ENCODE results near the gene PCSK6.

Gene PCSK6

DNA sequence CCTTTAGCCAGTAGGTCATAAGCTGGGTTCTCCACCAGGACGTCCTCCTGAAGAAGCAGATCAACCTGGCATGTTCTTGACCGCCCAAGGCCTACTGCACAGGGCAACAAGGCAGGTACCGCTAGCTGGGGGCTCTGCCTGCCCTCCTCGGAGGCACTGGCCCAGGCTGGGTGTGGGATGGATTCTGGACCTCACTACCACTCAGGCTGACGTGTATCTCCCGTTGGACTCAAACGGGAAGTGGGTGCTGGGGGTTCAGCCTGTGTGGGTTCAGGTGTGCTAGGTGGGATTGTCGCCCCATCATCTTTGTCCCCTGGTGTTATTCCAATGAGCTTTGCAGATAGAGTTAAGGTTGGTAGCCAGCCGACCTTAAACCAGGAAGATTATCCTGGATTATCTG, 99.4 kb downstream of the PCSK6 start:
- Histone ChIP-seq H3K27ac (ENCODE audit: low read length) (no peak overlapping the region), H4K20me1 (ENCODE audit: insufficient read depth, low read length) (no peaks in the 10 kb centered on the region), H3K36me3 (replicated peaks; ENCODE audit: insufficient read depth, low read length) (no peaks in the 10 kb centered on the region; the same call in 1 of the 2 replicates), H3K4me2 (ENCODE audit: low read depth, low read length) (no peak overlapping the region), H3K9me3 (replicated peaks; ENCODE audit: insufficient read depth, low read length) (no peaks in the 10 kb centered on the region), H3K4me3 (ENCODE audit: low read length) (no peak overlapping the region), H3K27me3 (replicated peaks; ENCODE audit: insufficient read depth, low read length) (no peaks in the 10 kb centered on the region), H3K79me2 (ENCODE audit: low read length) (no peaks in the 10 kb centered on the region), H3K9me2 (replicated peaks; ENCODE audit: insufficient read depth, low read length) (no peaks in the 10 kb centered on the region), H3F3A (ENCODE audit: insufficient read depth, low read length) (no peaks in the 10 kb centered on the region), H2AFZ (ENCODE audit: low read length) (no peak overlapping the region), H3K4me1 (ENCODE audit: low read length) (peaks cover 16% of the 10 kb centered on the region), H3K9ac (ENCODE audit: low read length) (no peak overlapping the region)
- TF ChIP-seq EZH2phosphoT487 (IDR thresholded peaks at IDR 0.05; ENCODE audit: low read length) (no peak), EZH2 (optimal IDR thresholded peaks at IDR 0.05; ENCODE audit: low read depth, low read length) (no peak)
- TF ChIP-seq, protein P1, sequence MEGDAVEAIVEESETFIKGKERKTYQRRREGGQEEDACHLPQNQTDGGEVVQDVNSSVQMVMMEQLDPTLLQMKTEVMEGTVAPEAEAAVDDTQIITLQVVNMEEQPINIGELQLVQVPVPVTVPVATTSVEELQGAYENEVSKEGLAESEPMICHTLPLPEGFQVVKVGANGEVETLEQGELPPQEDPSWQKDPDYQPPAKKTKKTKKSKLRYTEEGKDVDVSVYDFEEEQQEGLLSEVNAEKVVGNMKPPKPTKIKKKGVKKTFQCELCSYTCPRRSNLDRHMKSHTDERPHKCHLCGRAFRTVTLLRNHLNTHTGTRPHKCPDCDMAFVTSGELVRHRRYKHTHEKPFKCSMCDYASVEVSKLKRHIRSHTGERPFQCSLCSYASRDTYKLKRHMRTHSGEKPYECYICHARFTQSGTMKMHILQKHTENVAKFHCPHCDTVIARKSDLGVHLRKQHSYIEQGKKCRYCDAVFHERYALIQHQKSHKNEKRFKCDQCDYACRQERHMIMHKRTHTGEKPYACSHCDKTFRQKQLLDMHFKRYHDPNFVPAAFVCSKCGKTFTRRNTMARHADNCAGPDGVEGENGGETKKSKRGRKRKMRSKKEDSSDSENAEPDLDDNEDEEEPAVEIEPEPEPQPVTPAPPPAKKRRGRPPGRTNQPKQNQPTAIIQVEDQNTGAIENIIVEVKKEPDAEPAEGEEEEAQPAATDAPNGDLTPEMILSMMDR (IDR thresholded peaks at IDR 0.05; ENCODE audit: low read length), result no peak
- no peak for DNase-seq

DNA sequence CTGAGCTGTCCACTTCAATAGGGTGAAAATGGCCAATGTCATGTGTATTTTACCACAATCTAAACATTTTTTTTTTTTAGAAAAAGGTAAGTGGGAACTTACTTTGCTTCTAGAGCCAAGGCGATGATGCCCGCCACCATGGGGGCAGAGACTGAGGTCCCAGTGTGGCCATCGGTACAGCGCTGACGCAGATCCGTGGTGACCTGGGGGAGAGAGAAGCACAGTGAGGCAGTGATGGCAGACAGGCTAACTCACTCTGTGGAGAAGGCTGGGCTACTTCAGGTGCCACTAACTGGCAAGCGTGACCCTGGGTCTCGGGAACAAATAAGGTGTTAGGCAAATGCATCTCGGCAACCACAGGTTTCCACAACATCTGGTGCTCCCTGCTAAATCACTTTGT, 100.1 kb downstream of the PCSK6 start:
- no peak overlapping the region for H3K4me2 ChIP-seq (ENCODE audit: low read depth, low read length)
- peaks cover 16% of the 10 kb centered on the region for H3K4me1 ChIP-seq (ENCODE audit: low read length)

GRCh38 chr15:101388046-101388445, 101.5 kb downstream of the PCSK6 start:
- DNase-seq, result no peak
- Histone ChIP-seq H3K79me2 (ENCODE audit: low read length) (no peaks in the 10 kb centered on the region), H3K9me3 (replicated peaks; ENCODE audit: insufficient read depth, low read length) (no peaks in the 10 kb centered on the region), H3K36me3 (replicated peaks; ENCODE audit: insufficient read depth, low read length) (no peaks in the 10 kb centered on the region), H4K20me1 (ENCODE audit: insufficient read depth, low read length) (no peaks in the 10 kb centered on the region), H3K27me3 (replicated peaks; ENCODE audit: insufficient read depth, low read length) (no peaks in the 10 kb centered on the region), H3K9me2 (replicated peaks; ENCODE audit: insufficient read depth, low read length) (no peaks in the 10 kb centered on the region), H3K4me2 (ENCODE audit: low read depth, low read length) (no peak overlapping the region), H3F3A (ENCODE audit: insufficient read depth, low read length) (no peaks in the 10 kb centered on the region), H3K4me1 (ENCODE audit: low read length) (peaks cover 16% of the 10 kb centered on the region), H3K9ac (ENCODE audit: low read length) (no peak overlapping the region), H3K27ac (ENCODE audit: low read length) (no peak overlapping the region), H2AFZ (ENCODE audit: low read length) (no peak overlapping the region), H3K4me3 (ENCODE audit: low read length) (no peak overlapping the region)
- TF ChIP-seq EZH2phosphoT487 (IDR thresholded peaks at IDR 0.05; ENCODE audit: low read length), result no peak
- TF ChIP-seq, protein P1 (IDR thresholded peaks at IDR 0.05; ENCODE audit: low read length), result no peak
- TF ChIP-seq EZH2 (optimal IDR thresholded peaks at IDR 0.05; ENCODE audit: low read depth, low read length), result no peak

More for the DNA sequence above, 100.1 kb downstream of the PCSK6 start:
- H3K9ac ChIP-seq (ENCODE audit: low read length), result no peak overlapping the region
- H3K36me3 ChIP-seq (replicated peaks; ENCODE audit: insufficient read depth, low read length), result no peaks in the 10 kb centered on the region
- H3K4me3 ChIP-seq (ENCODE audit: low read length), result no peak overlapping the region
- H3K27ac ChIP-seq (ENCODE audit: low read length), result no peak overlapping the region
- H3K9me2 ChIP-seq (replicated peaks; ENCODE audit: insufficient read depth, low read length), result no peaks in the 10 kb centered on the region
- no peak overlapping the region for H2AFZ ChIP-seq (ENCODE audit: low read length)
- H4K20me1 ChIP-seq (ENCODE audit: insufficient read depth, low read length), result no peaks in the 10 kb centered on the region
- no peaks in the 10 kb centered on the region for H3F3A ChIP-seq (ENCODE audit: insufficient read depth, low read length)
- H3K27me3 ChIP-seq (replicated peaks; ENCODE audit: insufficient read depth, low read length), result no peaks in the 10 kb centered on the region
- no peaks in the 10 kb centered on the region for H3K79me2 ChIP-seq (ENCODE audit: low read length)
- no peaks in the 10 kb centered on the region for H3K9me3 ChIP-seq (replicated peaks; ENCODE audit: insufficient read depth, low read length)
- DNase-seq, result no peak
- TF ChIP-seq EZH2phosphoT487 (IDR thresholded peaks at IDR 0.05; ENCODE audit: low read length), result no peak
- TF ChIP-seq EZH2 (optimal IDR thresholded peaks at IDR 0.05; ENCODE audit: low read depth, low read length), result no peak
- TF ChIP-seq, protein P1 (IDR thresholded peaks at IDR 0.05; ENCODE audit: low read length), result no peak

Data from MM.1S (cell line).